ENCODE data around the gene CXCL8.

The CXCL8 gene

DNA sequence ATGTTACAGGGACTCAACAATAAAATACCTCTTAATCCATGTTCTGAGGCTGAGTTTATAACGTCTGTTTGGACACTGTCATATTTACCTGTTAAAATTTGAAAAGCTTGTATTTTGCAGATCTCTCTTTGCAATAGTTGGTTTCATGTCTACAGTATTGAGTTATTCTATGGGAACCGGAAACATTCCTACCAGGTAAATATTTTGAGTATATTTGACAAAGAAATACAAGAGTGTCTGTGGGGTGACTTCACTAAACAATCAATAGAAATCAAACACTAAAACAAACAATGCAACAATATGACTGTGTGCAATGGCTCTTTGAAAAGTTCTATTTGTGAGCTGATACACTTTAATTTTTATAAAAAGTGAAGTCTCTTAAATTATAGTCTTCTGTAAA is 47.7 kb upstream of the CXCL8 start:
- H3F3A ChIP-seq (ENCODE audit: insufficient read depth, low read length): no peaks in the 10 kb centered on the region
- no peaks in the 10 kb centered on the region for H3K27me3 ChIP-seq (ENCODE audit: insufficient read depth, low read length)
- no peaks in the 10 kb centered on the region for H3K36me3 ChIP-seq (ENCODE audit: insufficient read depth, low read length)
- no peaks in the 10 kb centered on the region for H3K9me2 ChIP-seq (ENCODE audit: low read depth, low read length)
- H3K9me3 ChIP-seq (ENCODE audit: low read length): no peaks in the 10 kb centered on the region
- H3K4me2 ChIP-seq (ENCODE audit: low read length): no peak overlapping the region
- H3K27ac ChIP-seq (ENCODE audit: low read depth, low read length, poor library complexity, severe bottlenecking): no peak overlapping the region
- no peak overlapping the region for H3K9ac ChIP-seq (ENCODE audit: low read length)
- H3K79me2 ChIP-seq (ENCODE audit: insufficient read depth, low read length): no peaks in the 10 kb centered on the region
- no peak for TF ChIP-seq CTCF (IDR thresholded peaks at IDR 0.05; ENCODE audit: low read length)
- no peak for TF ChIP-seq EZH2 (IDR thresholded peaks at IDR 0.05; ENCODE audit: borderline replicate concordance, low read length)
- no peaks in the 10 kb centered on the region for H3K4me1 ChIP-seq (ENCODE audit: insufficient read depth, low read length, severe bottlenecking)
- no peaks in the 10 kb centered on the region for H4K20me1 ChIP-seq (ENCODE audit: insufficient read depth, low read length)
- H3K4me3 ChIP-seq (ENCODE audit: low read depth, low read length, poor library complexity, severe bottlenecking): no peak overlapping the region
- no peak overlapping the region for H2AFZ ChIP-seq (ENCODE audit: low read length)

GRCh38 chr4:73693811-73694210 is 46.6 kb upstream of the CXCL8 start:
- no peaks in the 10 kb centered on the region for H3K36me3 ChIP-seq (ENCODE audit: insufficient read depth, low read length)
- no peaks in the 10 kb centered on the region for H3K9me2 ChIP-seq (ENCODE audit: low read depth, low read length)
- TF ChIP-seq CTCF (IDR thresholded peaks at IDR 0.05; ENCODE audit: low read length) (no peak), EZH2 (IDR thresholded peaks at IDR 0.05; ENCODE audit: borderline replicate concordance, low read length) (no peak)
- no peaks in the 10 kb centered on the region for H3K9me3 ChIP-seq (ENCODE audit: low read length)
- no peak overlapping the region for H2AFZ ChIP-seq (ENCODE audit: low read length)
- H3K4me1 ChIP-seq (ENCODE audit: insufficient read depth, low read length, severe bottlenecking): no peaks in the 10 kb centered on the region
- H3K79me2 ChIP-seq (ENCODE audit: insufficient read depth, low read length): no peaks in the 10 kb centered on the region
- H3K4me3 ChIP-seq (ENCODE audit: low read depth, low read length, poor library complexity, severe bottlenecking): no peak overlapping the region
- H3K27me3 ChIP-seq (ENCODE audit: insufficient read depth, low read length): no peaks in the 10 kb centered on the region
- no peaks in the 10 kb centered on the region for H4K20me1 ChIP-seq (ENCODE audit: insufficient read depth, low read length)
- H3F3A ChIP-seq (ENCODE audit: insufficient read depth, low read length): no peaks in the 10 kb centered on the region
- no peak overlapping the region for H3K4me2 ChIP-seq (ENCODE audit: low read length)
- no peak overlapping the region for H3K9ac ChIP-seq (ENCODE audit: low read length)
- no peak overlapping the region for H3K27ac ChIP-seq (ENCODE audit: low read depth, low read length, poor library complexity, severe bottlenecking)

GRCh38 chr4:73698217-73698616 is 42.2 kb upstream of the CXCL8 start:
- no peak overlapping the region for H3K9ac ChIP-seq (ENCODE audit: low read length)
- no peaks in the 10 kb centered on the region for H3K27me3 ChIP-seq (ENCODE audit: insufficient read depth, low read length)
- no peaks in the 10 kb centered on the region for H3K9me2 ChIP-seq (ENCODE audit: low read depth, low read length)
- no peaks in the 10 kb centered on the region for H4K20me1 ChIP-seq (ENCODE audit: insufficient read depth, low read length)
- H3K4me1 ChIP-seq (ENCODE audit: insufficient read depth, low read length, severe bottlenecking): no peaks in the 10 kb centered on the region
- H3K79me2 ChIP-seq (ENCODE audit: insufficient read depth, low read length): no peaks in the 10 kb centered on the region
- no peaks in the 10 kb centered on the region for H3K36me3 ChIP-seq (ENCODE audit: insufficient read depth, low read length)
- H3K4me3 ChIP-seq (ENCODE audit: low read depth, low read length, poor library complexity, severe bottlenecking): no peak overlapping the region
- H2AFZ ChIP-seq (ENCODE audit: low read length): no peak overlapping the region
- H3K4me2 ChIP-seq (ENCODE audit: low read length): no peak overlapping the region
- H3K9me3 ChIP-seq (ENCODE audit: low read length): no peaks in the 10 kb centered on the region
- no peak overlapping the region for H3K27ac ChIP-seq (ENCODE audit: low read depth, low read length, poor library complexity, severe bottlenecking)
- no peaks in the 10 kb centered on the region for H3F3A ChIP-seq (ENCODE audit: insufficient read depth, low read length)
- TF ChIP-seq EZH2 (IDR thresholded peaks at IDR 0.05; ENCODE audit: borderline replicate concordance, low read length) (no peak), CTCF (IDR thresholded peaks at IDR 0.05; ENCODE audit: low read length) (no peak)
